Fibroblast of lung (primary cell): ENCODE results near the gene SGO2. TPM values are rescaled to one million over a fixed set of nuclear protein-coding genes. Genes with fewer than 3 reads are reported as not detected.
A peak's percentile ranks its signal among the peaks of the same experiment; 100 is the strongest.

Source experiments
- DNase-seq, 2 donors: peaks; one replicate each; pipeline versions ENCODE4 v3.0.0 to v3.0.0-alpha.2; 2010; ENCODE audit warnings: low read depth in 2 of 2
- H2AFZ ChIP-seq: 2 replicates; pipeline ENCODE4 v1.5.1; 2012; ENCODE audit warnings: low read length, control low read depth, inconsistent platforms
- H3K27ac ChIP-seq: 2 replicates; pipeline ENCODE4 v1.5.1; 2011; ENCODE audit warnings: low read length, control low read depth; ENCODE audit not compliant: insufficient read depth
- H3K27me3 ChIP-seq: 2 replicates; pipeline ENCODE4 v1.5.1; 2011; ENCODE audit warnings: mild to moderate bottlenecking, low read length; ENCODE audit not compliant: control insufficient read depth, insufficient read depth
- H3K36me3 ChIP-seq: 2 replicates; pipeline ENCODE4 v1.5.1; 2011; ENCODE audit warnings: low read length; ENCODE audit not compliant: control insufficient read depth, insufficient read depth
- H3K4me1 ChIP-seq: 2 replicates; pipeline ENCODE4 v1.5.1; 2011; ENCODE audit warnings: low read length; ENCODE audit not compliant: control insufficient read depth, insufficient read depth; ENCODE audit errors: extremely low read depth
- H3K4me2 ChIP-seq: 2 replicates; pipeline ENCODE4 v1.5.1; 2011; ENCODE audit warnings: low read length, control low read depth; ENCODE audit not compliant: insufficient read depth; ENCODE audit errors: extremely low read depth
- H3K4me3 ChIP-seq, 4 experiments: fragments of 200-600 bp in 1 of 4; sonication (generic) in 1 of 4; replicated peaks in 1 of 4; 2 replicates each; pipeline ENCODE4 v1.5.1; 2011 to 2016; ENCODE audit warnings: low read length in 4 of 4, low read depth in 3 of 4, mild to moderate bottlenecking in 3 of 4, control low read depth in 2 of 4, inconsistent platforms in 1 of 4, mixed read lengths in 1 of 4; ENCODE audit not compliant: insufficient read depth in 1 of 4; ENCODE audit errors: control extremely low read depth in 1 of 4
- H3K79me2 ChIP-seq: 2 replicates; pipeline ENCODE4 v1.5.1; 2012; ENCODE audit warnings: mild to moderate bottlenecking, low read length, inconsistent platforms; ENCODE audit not compliant: control insufficient read depth, insufficient read depth
- H3K9ac ChIP-seq: 2 replicates; pipeline ENCODE4 v1.5.1; 2011; ENCODE audit warnings: mild to moderate bottlenecking, low read length, control low read depth; ENCODE audit not compliant: insufficient read depth
- H3K9me3 ChIP-seq: 2 replicates; pipeline ENCODE4 v1.5.1; 2012; ENCODE audit warnings: low read depth, low read length; ENCODE audit not compliant: control insufficient read depth, insufficient read depth
- H4K20me1 ChIP-seq: 2 replicates; pipeline ENCODE4 v1.5.1; 2011; ENCODE audit warnings: low read length; ENCODE audit not compliant: control insufficient read depth, insufficient read depth; ENCODE audit errors: extremely low read depth
- EZH2 ChIP-seq: IDR thresholded peaks from 2 replicates; pipeline ENCODE4 v1.5.1; 2012; ENCODE audit warnings: low read length, control low read depth, mild to moderate bottlenecking; ENCODE audit errors: missing control alignments
- polyA plus RNA-seq, 2 donors: library from polyadenylated mRNA; depleted of rRNA in 1 of 2; stranded (reverse) in 1 of 2; unstranded in 1 of 2; fragments of >200 nt; gene quantifications; 2 replicates each; pipeline ENCODE4 v1.2.1, GENCODE V29; 2011 to 2012; ENCODE audit warnings: missing spikeins in 1 of 2
- total RNA-seq: library from RNA; depleted of rRNA; stranded (reverse); fragments of >200 nt; gene quantifications from 2 replicates; pipeline ENCODE4 v1.2.1, GENCODE V29; 2014
- TF ChIP-seq, protein P1 (sequence below), 2 donors: IDR thresholded peaks in 1 of 2; conservative IDR thresholded peaks in 1 of 2; 1 replicate in 1 of 2; 2 replicates in 1 of 2; pipeline ENCODE4 v1.5.1; 2011 to 2012; ENCODE audit warnings: low read length in 2 of 2, control low read depth in 1 of 2, inconsistent platforms in 1 of 2, low read depth in 1 of 2, mild to moderate bottlenecking in 1 of 2

SGO2 gene
- total and polyA plus RNA-seq, 2 donors (not counting 1 experiment from before 2014, with no cell fraction given), result 5.4 to 6.9 TPM

DNA sequence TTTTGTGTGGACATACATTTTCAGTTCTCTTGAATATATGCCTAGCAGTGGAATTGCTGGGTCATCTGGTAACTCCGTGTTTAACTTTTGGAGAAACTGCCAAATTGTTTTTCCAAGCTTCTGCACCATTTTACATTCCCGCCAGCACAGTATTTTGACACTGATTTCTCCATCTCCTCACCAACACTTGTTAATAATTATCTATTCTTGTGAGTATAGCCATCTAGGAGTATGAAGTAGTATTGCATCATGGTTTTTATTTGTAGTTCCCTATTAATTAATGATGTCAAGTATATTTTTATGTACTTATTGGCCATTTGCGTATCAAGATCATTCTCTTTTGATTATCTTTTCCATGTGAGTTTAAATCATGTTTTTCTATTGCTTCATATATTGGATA is 41.9 kb downstream of the SGO2 start:
- H2AFZ ChIP-seq, result no peak overlapping the region
- H3K4me2 ChIP-seq, result no peak overlapping the region
- no peaks in the 10 kb centered on the region for H3K27me3 ChIP-seq
- no peak overlapping the region for H3K9ac ChIP-seq
- H3K4me3 ChIP-seq, result no peak overlapping the region
- H3K36me3 ChIP-seq, result no peaks in the 10 kb centered on the region
- no peak for TF ChIP-seq EZH2
- TF ChIP-seq, protein P1, sequence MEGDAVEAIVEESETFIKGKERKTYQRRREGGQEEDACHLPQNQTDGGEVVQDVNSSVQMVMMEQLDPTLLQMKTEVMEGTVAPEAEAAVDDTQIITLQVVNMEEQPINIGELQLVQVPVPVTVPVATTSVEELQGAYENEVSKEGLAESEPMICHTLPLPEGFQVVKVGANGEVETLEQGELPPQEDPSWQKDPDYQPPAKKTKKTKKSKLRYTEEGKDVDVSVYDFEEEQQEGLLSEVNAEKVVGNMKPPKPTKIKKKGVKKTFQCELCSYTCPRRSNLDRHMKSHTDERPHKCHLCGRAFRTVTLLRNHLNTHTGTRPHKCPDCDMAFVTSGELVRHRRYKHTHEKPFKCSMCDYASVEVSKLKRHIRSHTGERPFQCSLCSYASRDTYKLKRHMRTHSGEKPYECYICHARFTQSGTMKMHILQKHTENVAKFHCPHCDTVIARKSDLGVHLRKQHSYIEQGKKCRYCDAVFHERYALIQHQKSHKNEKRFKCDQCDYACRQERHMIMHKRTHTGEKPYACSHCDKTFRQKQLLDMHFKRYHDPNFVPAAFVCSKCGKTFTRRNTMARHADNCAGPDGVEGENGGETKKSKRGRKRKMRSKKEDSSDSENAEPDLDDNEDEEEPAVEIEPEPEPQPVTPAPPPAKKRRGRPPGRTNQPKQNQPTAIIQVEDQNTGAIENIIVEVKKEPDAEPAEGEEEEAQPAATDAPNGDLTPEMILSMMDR (conservative IDR thresholded peaks at IDR 0.05 in 1 of 2, IDR thresholded peaks at IDR 0.05 in 1 of 2; ENCODE audit: low read depth in 1 of 2, low read length in 2 of 2), result no peak
- H3K27ac ChIP-seq, result no peak overlapping the region
- H4K20me1 ChIP-seq, result no peaks in the 10 kb centered on the region
- H3K79me2 ChIP-seq, result peaks cover 2% of the 10 kb centered on the region
- DNase-seq, result no peak
- no peaks in the 10 kb centered on the region for H3K9me3 ChIP-seq
- no peaks in the 10 kb centered on the region for H3K4me1 ChIP-seq

DNA sequence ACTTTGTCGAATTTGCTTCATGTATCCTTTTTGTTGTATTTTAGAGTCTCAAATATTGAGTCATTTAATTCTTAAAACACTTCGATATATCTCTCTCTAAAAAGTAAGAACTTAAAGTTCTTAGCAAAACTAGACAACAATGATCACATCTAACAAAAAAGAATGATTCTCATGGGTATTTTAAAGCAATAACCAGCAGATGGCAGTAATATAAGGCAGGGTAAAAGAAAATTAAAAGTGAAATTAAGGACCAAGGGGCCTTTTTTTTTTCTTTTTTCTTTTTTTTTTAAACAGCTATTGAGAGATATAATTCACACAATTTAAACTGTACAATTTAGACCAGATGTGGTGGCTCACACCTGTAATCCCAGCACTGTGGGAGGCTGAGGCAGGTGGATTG is 50.0 kb downstream of the SGO2 start:
- H2AFZ ChIP-seq, result no peak overlapping the region
- H3K4me3 ChIP-seq, result no peak overlapping the region
- H3K27me3 ChIP-seq, result no peaks in the 10 kb centered on the region
- no peak overlapping the region for H3K27ac ChIP-seq
- no peak overlapping the region for H3K4me2 ChIP-seq
- no peaks in the 10 kb centered on the region for H4K20me1 ChIP-seq
- TF ChIP-seq EZH2, result no peak
- TF ChIP-seq, protein P1 (conservative IDR thresholded peaks at IDR 0.05 in 1 of 2, IDR thresholded peaks at IDR 0.05 in 1 of 2; ENCODE audit: low read depth in 1 of 2, low read length in 2 of 2), result peak in 1 of 2 donors; percentile 41
- H3K9ac ChIP-seq, result no peak overlapping the region
- H3K4me1 ChIP-seq, result no peaks in the 10 kb centered on the region
- no peaks in the 10 kb centered on the region for H3K9me3 ChIP-seq
- DNase-seq, result peak in 1 of 2 donors; percentile 48
- no peaks in the 10 kb centered on the region for H3K36me3 ChIP-seq
- no peaks in the 10 kb centered on the region for H3K79me2 ChIP-seq

GRCh38 chr2:200577027-200577426 is 51.0 kb downstream of the SGO2 start:
- H2AFZ ChIP-seq, result no peak overlapping the region
- no peak overlapping the region for H3K4me3 ChIP-seq
- no peak overlapping the region for H3K9ac ChIP-seq
- H3K36me3 ChIP-seq, result no peaks in the 10 kb centered on the region
- no peaks in the 10 kb centered on the region for H3K9me3 ChIP-seq
- DNase-seq, result no peak
- no peaks in the 10 kb centered on the region for H3K27me3 ChIP-seq
- H3K4me2 ChIP-seq, result no peak overlapping the region
- no peaks in the 10 kb centered on the region for H3K4me1 ChIP-seq
- H3K79me2 ChIP-seq, result no peaks in the 10 kb centered on the region
- no peak for TF ChIP-seq EZH2
- TF ChIP-seq, protein P1 (conservative IDR thresholded peaks at IDR 0.05 in 1 of 2, IDR thresholded peaks at IDR 0.05 in 1 of 2; ENCODE audit: low read depth in 1 of 2, low read length in 2 of 2), result peak in 1 of 2 donors; percentile 12
- no peaks in the 10 kb centered on the region for H4K20me1 ChIP-seq
- H3K27ac ChIP-seq, result no peak overlapping the region
